22Rv1 (cell line): Measurements from ENCODE around the gene FOXO3.
A peak's percentile ranks its signal among the peaks of the same experiment; 100 is the strongest.

ENCODE experiments used
- H3K27ac ChIP-seq: fragments of 450-650 bp; 2 replicates; pipeline ENCODE4 v1.5.1; 2017
- ZFX ChIP-seq: fragments of 450-650 bp; IDR thresholded peaks from 2 replicates; pipeline ENCODE4 v1.6.1; 2017; ENCODE audit warnings: antibody characterized with exemption, borderline replicate concordance
- TF ChIP-seq, protein P1 (sequence below): fragments of 450-650 bp; IDR thresholded peaks from 2 replicates; pipeline ENCODE4 v1.5.1; 2017; ENCODE audit warnings: mild to moderate bottlenecking

FOXO3 gene

DNA sequence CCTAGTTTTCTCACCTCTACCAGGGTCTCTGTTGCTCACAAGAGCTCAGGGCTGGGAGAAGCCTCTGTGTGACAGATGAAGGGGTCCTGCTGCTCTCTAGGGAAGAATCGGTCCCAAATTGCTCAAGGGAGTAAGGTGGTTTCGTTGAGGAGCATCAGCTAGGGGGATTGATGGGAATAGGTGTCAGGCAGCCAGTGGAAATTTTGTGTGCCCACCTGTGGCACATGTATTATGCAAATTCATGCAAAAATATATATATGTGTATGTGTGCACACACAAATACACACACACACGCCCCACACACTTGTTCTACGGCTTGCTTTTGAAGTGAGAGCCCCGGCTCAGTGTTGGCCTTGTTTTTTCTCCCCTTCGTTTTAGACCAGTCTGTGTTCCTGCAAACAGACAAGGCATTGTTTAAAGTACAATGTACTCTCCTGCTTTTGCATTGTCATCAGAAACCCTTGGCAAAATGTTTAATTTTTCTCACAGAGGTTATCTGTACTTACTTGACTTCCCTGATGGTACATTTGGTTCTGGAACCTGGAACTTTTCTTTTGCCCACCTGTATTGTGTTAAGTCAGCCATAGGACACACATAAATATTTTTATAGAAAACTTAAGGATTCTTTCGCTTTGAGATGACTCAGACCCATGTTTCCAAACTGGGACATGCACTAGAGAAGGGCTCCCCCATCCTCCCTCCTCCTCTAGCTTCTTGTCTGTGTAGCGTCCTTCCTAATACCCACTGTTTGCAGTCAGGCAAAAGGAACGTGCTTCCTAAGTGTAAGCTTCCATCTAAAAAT is 26.7 kb downstream of the FOXO3 start:
- H3K27ac ChIP-seq, result no peak overlapping the region
- no peak for TF ChIP-seq ZFX
- TF ChIP-seq, protein P1, sequence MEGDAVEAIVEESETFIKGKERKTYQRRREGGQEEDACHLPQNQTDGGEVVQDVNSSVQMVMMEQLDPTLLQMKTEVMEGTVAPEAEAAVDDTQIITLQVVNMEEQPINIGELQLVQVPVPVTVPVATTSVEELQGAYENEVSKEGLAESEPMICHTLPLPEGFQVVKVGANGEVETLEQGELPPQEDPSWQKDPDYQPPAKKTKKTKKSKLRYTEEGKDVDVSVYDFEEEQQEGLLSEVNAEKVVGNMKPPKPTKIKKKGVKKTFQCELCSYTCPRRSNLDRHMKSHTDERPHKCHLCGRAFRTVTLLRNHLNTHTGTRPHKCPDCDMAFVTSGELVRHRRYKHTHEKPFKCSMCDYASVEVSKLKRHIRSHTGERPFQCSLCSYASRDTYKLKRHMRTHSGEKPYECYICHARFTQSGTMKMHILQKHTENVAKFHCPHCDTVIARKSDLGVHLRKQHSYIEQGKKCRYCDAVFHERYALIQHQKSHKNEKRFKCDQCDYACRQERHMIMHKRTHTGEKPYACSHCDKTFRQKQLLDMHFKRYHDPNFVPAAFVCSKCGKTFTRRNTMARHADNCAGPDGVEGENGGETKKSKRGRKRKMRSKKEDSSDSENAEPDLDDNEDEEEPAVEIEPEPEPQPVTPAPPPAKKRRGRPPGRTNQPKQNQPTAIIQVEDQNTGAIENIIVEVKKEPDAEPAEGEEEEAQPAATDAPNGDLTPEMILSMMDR, result no peak

DNA sequence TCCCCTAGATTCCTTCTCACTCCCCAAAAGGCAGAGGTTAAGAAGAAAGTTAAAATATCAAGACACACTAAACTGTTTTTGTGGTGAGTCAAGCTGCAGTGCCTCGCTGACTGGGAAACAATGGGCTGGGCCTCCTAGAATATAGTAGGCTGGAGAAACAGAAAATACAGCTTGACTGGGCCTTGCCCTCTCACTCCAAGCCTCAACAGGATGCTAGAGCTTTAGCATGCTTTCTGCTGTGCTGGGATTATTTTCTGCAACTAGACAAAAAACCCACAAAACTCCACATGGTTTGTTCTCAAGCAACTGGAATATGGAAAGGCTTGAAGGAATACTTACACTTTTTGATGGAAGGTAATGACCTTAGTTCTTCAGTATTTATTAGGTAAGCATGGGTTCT is 27.9 kb downstream of the FOXO3 start:
- H3K27ac ChIP-seq, result peak overlapping the region; percentile 71
- TF ChIP-seq, protein P1, result no peak

DNA sequence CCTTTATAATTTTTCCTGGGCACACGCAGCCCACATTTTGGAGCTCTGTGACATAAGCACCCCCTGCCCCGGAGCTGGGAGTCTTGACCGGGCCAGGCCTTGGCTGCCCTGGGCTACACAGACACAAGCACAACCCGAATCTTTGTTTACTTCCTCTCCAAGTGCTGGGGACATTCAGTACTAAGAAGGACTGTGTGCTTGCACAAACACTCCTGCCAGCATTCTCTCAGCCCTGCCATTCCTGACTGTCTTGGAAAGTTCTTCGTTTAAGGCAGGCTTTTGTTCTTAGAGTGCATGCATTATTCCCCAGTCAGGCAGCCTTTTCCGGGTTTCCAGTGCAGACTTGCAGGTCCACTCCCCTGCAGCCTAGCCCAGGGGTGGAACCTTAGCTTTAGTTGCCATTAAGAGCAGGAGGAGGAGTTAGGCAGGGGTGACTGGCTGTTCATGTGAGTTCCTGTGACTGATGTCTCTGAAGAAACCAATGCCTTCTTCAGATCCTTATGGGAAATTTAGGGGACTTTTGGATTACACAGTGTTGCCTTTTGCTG is 28.6 kb downstream of the FOXO3 start:
- H3K27ac ChIP-seq, result peak overlapping the region; percentile 71
- no peak for TF ChIP-seq ZFX
- TF ChIP-seq, protein P1, result no peak

DNA sequence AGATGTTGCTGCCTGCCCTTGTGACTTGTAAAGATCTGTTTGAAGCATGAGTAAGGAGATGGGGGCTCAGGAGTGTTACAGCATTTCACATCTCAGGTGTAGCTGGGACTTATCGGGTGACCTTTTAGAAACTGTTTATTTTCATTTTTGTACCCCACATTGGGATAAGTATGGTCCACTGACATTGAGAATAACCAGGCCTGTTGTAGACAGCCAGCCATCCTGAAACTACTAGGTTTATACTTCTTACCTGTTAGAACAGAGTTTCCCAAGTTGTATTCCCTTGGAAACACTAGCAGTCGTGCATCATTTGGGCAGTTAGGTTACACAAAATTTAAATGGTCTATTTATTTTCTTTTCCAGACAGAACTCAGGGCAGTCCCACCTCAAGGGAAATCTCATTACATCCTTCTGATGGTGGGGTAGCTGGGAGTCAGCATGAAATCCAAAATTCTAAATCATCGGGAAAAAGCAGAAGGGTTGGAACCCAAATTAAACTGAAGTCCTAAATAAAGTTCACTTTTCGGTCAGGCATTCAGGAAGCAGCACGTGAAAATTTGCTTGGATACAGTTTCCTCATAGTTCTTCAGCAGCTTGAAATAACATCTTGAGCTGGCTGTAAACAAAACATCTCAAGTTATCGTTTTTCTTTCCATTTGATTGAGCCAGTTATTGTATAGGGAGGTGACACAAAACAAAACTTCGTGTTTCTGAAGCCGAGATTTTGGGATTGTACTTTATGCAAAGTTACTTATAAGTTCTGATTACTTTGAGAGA is 30.5 kb downstream of the FOXO3 start:
- no peak overlapping the region for H3K27ac ChIP-seq
- TF ChIP-seq, protein P1, result no peak
- no peak for TF ChIP-seq ZFX

DNA sequence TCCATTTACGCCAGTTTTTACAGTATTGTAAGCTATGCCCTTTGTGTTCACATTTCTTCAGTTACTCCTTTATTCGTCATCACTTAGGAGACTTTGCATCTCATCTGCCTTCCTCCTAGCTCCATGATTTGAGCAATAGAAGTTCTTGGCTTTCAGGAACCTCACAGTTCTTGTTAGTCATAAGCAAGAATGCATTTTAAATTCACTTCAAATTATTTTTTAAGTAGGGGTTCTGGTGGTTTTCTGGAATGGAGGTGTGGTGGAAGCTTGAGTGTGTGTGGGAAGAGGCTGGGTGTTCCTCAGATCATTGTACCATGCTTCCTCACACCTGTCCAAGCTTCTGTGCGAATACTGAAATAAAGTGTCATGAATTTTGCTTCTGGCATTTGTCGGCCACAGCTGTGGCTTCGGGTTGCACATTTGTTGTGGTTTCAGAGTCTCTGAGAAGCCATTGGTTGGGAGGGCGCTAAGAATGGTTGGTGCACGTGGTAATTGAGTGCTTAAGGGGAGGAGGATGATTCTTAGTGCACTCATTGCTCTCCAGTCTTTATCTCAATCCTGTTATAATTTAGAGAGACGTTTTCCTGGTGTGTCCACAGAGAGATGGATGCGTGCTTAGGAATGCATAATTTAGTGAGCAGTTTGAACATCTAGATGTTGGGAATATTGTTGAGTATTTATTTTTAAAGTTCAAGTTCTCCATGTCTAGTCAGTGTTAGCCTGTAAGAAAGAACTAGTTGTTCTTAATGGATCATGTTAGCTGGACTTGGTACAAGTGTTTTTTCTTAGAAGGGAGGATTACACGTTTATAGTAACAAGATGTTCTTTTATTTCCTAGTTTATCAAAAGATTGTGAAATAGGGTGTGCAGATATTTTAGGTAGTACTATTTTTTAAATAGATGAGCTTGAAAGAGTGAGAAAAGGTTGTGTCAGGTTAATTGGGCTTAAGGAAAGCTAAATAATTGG is 31.9 kb downstream of the FOXO3 start:
- TF ChIP-seq ZFX, result no peak
- TF ChIP-seq, protein P1, result no peak
- H3K27ac ChIP-seq, result no peak overlapping the region

DNA sequence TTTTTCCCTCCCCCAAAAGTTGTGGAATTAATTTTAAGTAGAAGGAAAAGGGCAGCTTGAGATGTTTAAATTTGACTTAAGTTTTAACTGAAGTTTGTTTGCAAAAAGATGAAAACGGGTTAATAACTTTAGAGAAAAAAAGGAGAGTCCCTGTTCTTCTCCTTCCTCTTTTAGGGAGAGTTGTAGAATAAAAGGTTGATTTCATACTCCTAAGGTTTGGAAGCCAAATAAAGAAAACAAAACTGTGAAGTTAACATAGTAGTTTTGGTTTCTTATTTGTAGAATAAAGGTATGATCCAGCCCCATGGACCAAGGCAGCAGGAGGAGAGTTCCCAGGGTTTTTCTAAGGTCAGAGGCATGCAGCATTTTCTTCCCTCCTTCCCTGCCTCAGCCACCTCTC is 33.4 kb downstream of the FOXO3 start:
- TF ChIP-seq ZFX, result no peak
- TF ChIP-seq, protein P1, result no peak
- H3K27ac ChIP-seq, result no peak overlapping the region
